ENCODE measurements around the gene COG5. TPM values are rescaled to one million over a fixed set of nuclear protein-coding genes. Genes with fewer than 3 reads are reported as not detected.

The COG5 gene
- total and polyA plus RNA-seq, 2 experiments from 2014 or later, result 15.8 to 53.5 TPM

DNA sequence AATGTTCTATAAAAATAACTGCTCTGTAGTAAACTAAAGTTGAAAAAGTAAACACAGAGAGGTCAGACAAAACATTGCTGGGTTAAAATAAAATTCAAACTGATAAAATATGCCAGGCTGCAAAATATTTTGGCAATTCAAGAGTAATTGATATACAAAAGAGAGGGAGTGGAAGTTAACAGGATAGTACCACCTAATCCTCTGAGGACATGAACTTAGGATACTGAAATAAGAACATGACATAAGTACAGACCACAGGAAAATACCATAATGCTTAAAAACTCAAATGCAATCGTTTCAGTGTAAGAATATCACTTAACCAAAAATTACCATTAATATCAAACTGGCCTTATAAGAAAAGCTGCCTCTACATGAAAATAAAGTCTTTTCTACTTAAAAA, 131.5 kb downstream of the COG5 start:
- 68% methylated on average over 1 of the region's 1 CpG for WGBS (ENCODE audit: low lambda C conversion rate, missing lambda C conversion rate)
- H3K9me3 ChIP-seq (ENCODE audit: low read depth), result no peaks in the 10 kb centered on the region

DNA sequence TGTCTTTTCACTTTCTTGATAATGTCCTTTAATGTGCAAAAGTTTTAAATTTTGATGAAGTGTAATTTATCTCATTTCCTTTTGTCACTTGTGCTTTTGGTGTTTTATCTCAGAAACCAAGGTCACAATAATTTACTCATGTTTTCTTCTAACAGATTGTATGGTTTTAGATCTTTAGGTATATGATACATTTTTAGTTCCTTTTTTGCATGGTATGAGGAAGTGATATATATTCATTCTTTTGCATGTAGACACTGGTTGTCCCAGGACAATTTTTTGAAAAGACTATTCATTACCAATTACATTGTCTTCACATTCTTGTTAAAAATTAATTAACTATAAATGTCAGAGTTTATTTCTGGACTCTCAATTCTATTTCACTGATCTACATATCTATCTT, 133.7 kb downstream of the COG5 start:
- Histone ChIP-seq H3K27ac (no peak overlapping the region), H3K4me2 (no peak overlapping the region), H3K79me2 (peaks cover 3% of the 10 kb centered on the region), H3K4me3 (no peak overlapping the region), H3K36me3 (replicated peaks; ENCODE audit: insufficient read depth, low read depth) (no peaks in the 10 kb centered on the region), H3K9me2 (replicated peaks; ENCODE audit: insufficient read depth) (no peaks in the 10 kb centered on the region), H4K20me1 (ENCODE audit: insufficient read depth, poor library complexity, severe bottlenecking) (no peaks in the 10 kb centered on the region), H3K27me3 (no peaks in the 10 kb centered on the region), H3K9me3 (ENCODE audit: low read depth) (no peaks in the 10 kb centered on the region), H2AFZ (no peak overlapping the region), H3K4me1 (ENCODE audit: insufficient read depth) (no peaks in the 10 kb centered on the region)
- no peak for DNase-seq (ENCODE audit: low spot score)
- TF ChIP-seq, protein P1, sequence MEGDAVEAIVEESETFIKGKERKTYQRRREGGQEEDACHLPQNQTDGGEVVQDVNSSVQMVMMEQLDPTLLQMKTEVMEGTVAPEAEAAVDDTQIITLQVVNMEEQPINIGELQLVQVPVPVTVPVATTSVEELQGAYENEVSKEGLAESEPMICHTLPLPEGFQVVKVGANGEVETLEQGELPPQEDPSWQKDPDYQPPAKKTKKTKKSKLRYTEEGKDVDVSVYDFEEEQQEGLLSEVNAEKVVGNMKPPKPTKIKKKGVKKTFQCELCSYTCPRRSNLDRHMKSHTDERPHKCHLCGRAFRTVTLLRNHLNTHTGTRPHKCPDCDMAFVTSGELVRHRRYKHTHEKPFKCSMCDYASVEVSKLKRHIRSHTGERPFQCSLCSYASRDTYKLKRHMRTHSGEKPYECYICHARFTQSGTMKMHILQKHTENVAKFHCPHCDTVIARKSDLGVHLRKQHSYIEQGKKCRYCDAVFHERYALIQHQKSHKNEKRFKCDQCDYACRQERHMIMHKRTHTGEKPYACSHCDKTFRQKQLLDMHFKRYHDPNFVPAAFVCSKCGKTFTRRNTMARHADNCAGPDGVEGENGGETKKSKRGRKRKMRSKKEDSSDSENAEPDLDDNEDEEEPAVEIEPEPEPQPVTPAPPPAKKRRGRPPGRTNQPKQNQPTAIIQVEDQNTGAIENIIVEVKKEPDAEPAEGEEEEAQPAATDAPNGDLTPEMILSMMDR (IDR thresholded peaks at IDR 0.05; ENCODE audit: poor library complexity), result no peak
- TF ChIP-seq EZH2phosphoT487 (IDR thresholded peaks at IDR 0.05; ENCODE audit: low read depth, severe bottlenecking, unreplicated experiment), result no peak
- no peak for TF ChIP-seq EZH2 (IDR thresholded peaks at IDR 0.05; ENCODE audit: borderline replicate concordance)

More for the DNA sequence above, 131.5 kb downstream of the COG5 start:
- no peak for DNase-seq (ENCODE audit: low spot score)
- H3K4me2 ChIP-seq, result no peak overlapping the region
- H3K27me3 ChIP-seq, result no peaks in the 10 kb centered on the region
- no peaks in the 10 kb centered on the region for H3K4me1 ChIP-seq (ENCODE audit: insufficient read depth)
- no peaks in the 10 kb centered on the region for H4K20me1 ChIP-seq (ENCODE audit: insufficient read depth, poor library complexity, severe bottlenecking)
- peaks cover 3% of the 10 kb centered on the region for H3K79me2 ChIP-seq
- no peak overlapping the region for H3K27ac ChIP-seq
- no peak overlapping the region for H3K4me3 ChIP-seq
- no peak overlapping the region for H2AFZ ChIP-seq
- H3K36me3 ChIP-seq (replicated peaks; ENCODE audit: insufficient read depth, low read depth), result no peaks in the 10 kb centered on the region
- TF ChIP-seq, protein P1 (IDR thresholded peaks at IDR 0.05; ENCODE audit: poor library complexity), result no peak
- no peak for TF ChIP-seq EZH2phosphoT487 (IDR thresholded peaks at IDR 0.05; ENCODE audit: low read depth, severe bottlenecking, unreplicated experiment)
- TF ChIP-seq EZH2 (IDR thresholded peaks at IDR 0.05; ENCODE audit: borderline replicate concordance), result no peak
- H3K9me2 ChIP-seq (replicated peaks; ENCODE audit: insufficient read depth), result no peaks in the 10 kb centered on the region

DNA sequence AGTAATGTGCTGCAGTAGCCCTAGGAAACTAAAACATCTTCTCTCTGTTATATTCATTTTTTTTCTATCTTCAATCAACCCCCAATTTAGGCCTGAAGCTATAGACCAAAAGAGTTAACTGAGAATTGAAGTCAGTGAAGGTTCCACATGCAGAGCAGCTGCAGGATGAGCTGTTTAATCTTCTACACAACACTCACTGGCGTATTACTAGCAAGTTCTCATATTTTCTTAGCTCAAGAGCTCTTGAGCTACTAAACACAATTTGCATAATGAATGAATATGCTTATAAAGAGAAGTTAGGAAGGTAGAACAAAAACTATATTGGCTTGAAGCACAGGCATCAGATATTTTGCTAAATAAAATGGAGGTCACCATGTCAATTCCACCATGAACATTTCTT, 135.1 kb downstream of the COG5 start:
- no peak overlapping the region for H3K27ac ChIP-seq
- no peaks in the 10 kb centered on the region for H3K27me3 ChIP-seq
- H3K4me2 ChIP-seq, result no peak overlapping the region
- TF ChIP-seq, protein P1 (IDR thresholded peaks at IDR 0.05; ENCODE audit: poor library complexity), result no peak
- TF ChIP-seq EZH2phosphoT487 (IDR thresholded peaks at IDR 0.05; ENCODE audit: low read depth, severe bottlenecking, unreplicated experiment) (no peak), EZH2 (IDR thresholded peaks at IDR 0.05; ENCODE audit: borderline replicate concordance) (no peak)
- H3K9me2 ChIP-seq (replicated peaks; ENCODE audit: insufficient read depth), result no peaks in the 10 kb centered on the region
- H2AFZ ChIP-seq, result no peak overlapping the region
- H3K79me2 ChIP-seq, result peaks cover 3% of the 10 kb centered on the region
- H3K4me1 ChIP-seq (ENCODE audit: insufficient read depth), result no peaks in the 10 kb centered on the region
- H3K36me3 ChIP-seq (replicated peaks; ENCODE audit: insufficient read depth, low read depth), result no peaks in the 10 kb centered on the region
- no peak overlapping the region for H3K4me3 ChIP-seq
- no peaks in the 10 kb centered on the region for H3K9me3 ChIP-seq (ENCODE audit: low read depth)
- WGBS (ENCODE audit: low lambda C conversion rate, missing lambda C conversion rate), result 91% methylated on average over 1 of the region's 1 CpG
- no peaks in the 10 kb centered on the region for H4K20me1 ChIP-seq (ENCODE audit: insufficient read depth, poor library complexity, severe bottlenecking)
- no peak for DNase-seq (ENCODE audit: low spot score)

DNA sequence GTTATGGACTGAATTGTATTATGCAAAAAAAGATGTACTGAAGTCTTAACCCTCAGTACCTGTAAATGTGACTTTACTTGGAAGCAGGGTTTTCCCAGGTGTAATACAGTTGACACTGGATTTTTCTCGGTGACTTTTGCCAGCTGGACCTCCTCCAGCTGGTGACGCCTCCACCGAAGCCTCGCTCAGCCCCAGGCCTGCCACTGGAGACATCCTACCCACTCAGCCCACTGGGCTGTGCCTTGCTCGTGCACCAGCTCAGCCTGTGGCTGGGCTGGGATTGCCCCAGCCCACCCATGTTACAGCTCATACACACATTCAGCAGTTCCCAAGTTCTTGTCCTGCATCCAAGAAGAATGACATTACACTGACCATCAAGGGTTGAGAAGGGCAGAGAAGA, 136.3 kb downstream of the COG5 start:
- no peak overlapping the region for H3K4me3 ChIP-seq
- no peaks in the 10 kb centered on the region for H3K9me3 ChIP-seq (ENCODE audit: low read depth)
- no peaks in the 10 kb centered on the region for H4K20me1 ChIP-seq (ENCODE audit: insufficient read depth, poor library complexity, severe bottlenecking)
- DNase-seq (ENCODE audit: low spot score), result no peak
- no peaks in the 10 kb centered on the region for H3K36me3 ChIP-seq (replicated peaks; ENCODE audit: insufficient read depth, low read depth)
- H3K9me2 ChIP-seq (replicated peaks; ENCODE audit: insufficient read depth), result no peaks in the 10 kb centered on the region
- no peak overlapping the region for H2AFZ ChIP-seq
- peaks cover 3% of the 10 kb centered on the region for H3K79me2 ChIP-seq
- WGBS (ENCODE audit: low lambda C conversion rate, missing lambda C conversion rate), result 96% methylated on average over 5 of the region's 5 CpGs
- TF ChIP-seq EZH2 (IDR thresholded peaks at IDR 0.05; ENCODE audit: borderline replicate concordance) (no peak), EZH2phosphoT487 (IDR thresholded peaks at IDR 0.05; ENCODE audit: low read depth, severe bottlenecking, unreplicated experiment) (no peak)
- TF ChIP-seq, protein P1 (IDR thresholded peaks at IDR 0.05; ENCODE audit: poor library complexity), result no peak
- no peaks in the 10 kb centered on the region for H3K27me3 ChIP-seq
- H3K27ac ChIP-seq, result no peak overlapping the region
- H3K4me2 ChIP-seq, result no peak overlapping the region
- H3K4me1 ChIP-seq (ENCODE audit: insufficient read depth), result no peaks in the 10 kb centered on the region
